IMR-90 (cell line): ENCODE data around the gene CD163L1. TPM values are rescaled to one million over a fixed set of nuclear protein-coding genes. Genes with fewer than 3 reads are reported as not detected.

Source experiments
- ATAC-seq: fragments of 200-7000 bp; cut with Tn5 transposase; 2 replicates; pipeline ENCODE4 v1.9.1; 2020; ENCODE audit warnings: low read depth, mild to moderate bottlenecking, moderate library complexity
- BruUV-seq: library from RNA; stranded (reverse); fragments of 400-500 nt; replicated peaks from 2 replicates; lab custom pipeline; 2021; lab: Mats Ljungman, UMichigan
- CTCF ChIA-PET: fragments of 300-600 bp; formaldehyde crosslinking; extraction: SDS; loops from one replicate; lab custom pipeline; 2021; ENCODE audit warnings: antibody characterized with exemption; lab: Yijun Ruan, JAX
- POLR2A ChIA-PET: fragments of 300-600 bp; sonication (Branson Sonifier 250); formaldehyde crosslinking; loops from one replicate; lab custom pipeline; 2022; ENCODE audit warnings: antibody characterized with exemption; ENCODE audit not compliant: unreplicated experiment; lab: Charles Lee
- DNase-seq: peaks from one replicate; pipeline ENCODE4 v3.0.0; 2013
- H2AFZ ChIP-seq: replicated peaks from 2 replicates; pipeline ENCODE3; 2013; ENCODE audit warnings: low read length, mild to moderate bottlenecking; ENCODE audit not compliant: poor library complexity
- H2AK5ac ChIP-seq: 2 replicates; pipeline ENCODE4 v1.6.1; 2013; ENCODE audit warnings: low read depth, low read length, inconsistent platforms
- H2AK9ac ChIP-seq: replicated peaks from 2 replicates; pipeline ENCODE3; 2013; ENCODE audit warnings: mild to moderate bottlenecking, low read depth, low read length, moderate library complexity; ENCODE audit not compliant: poor library complexity
- H2BK120ac ChIP-seq: 2 replicates; pipeline ENCODE4 v1.6.1; 2013; ENCODE audit warnings: low read depth, low read length, inconsistent platforms
- H2BK15ac ChIP-seq: 3 replicates; pipeline ENCODE4 v1.6.1; 2013; ENCODE audit warnings: low read depth, low read length, inconsistent platforms
- H2BK20ac ChIP-seq: 2 replicates; pipeline ENCODE4 v1.6.1; 2013; ENCODE audit warnings: low read depth, mild to moderate bottlenecking, inconsistent platforms, low read length, moderate library complexity
- H2BK5ac ChIP-seq: 2 replicates; pipeline ENCODE4 v1.6.1; 2013; ENCODE audit warnings: mild to moderate bottlenecking, low read depth, low read length, inconsistent platforms; ENCODE audit not compliant: poor library complexity, severe bottlenecking
- H3K14ac ChIP-seq: replicated peaks from 2 replicates; pipeline ENCODE4 v1.6.1; 2013; ENCODE audit warnings: low read depth, low read length, inconsistent platforms
- H3K18ac ChIP-seq: 2 replicates; pipeline ENCODE4 v1.6.1; 2013; ENCODE audit warnings: low read depth, low read length, control low read depth
- H3K23ac ChIP-seq: 2 replicates; pipeline ENCODE4 v1.6.1; 2013; ENCODE audit warnings: low read depth, low read length, inconsistent platforms
- H3K27ac ChIP-seq: 2 replicates; pipeline ENCODE4 v1.5.1; 2013; ENCODE audit warnings: mild to moderate bottlenecking, control low read depth, low read length; ENCODE audit not compliant: insufficient read depth
- H3K27me3 ChIP-seq: 2 replicates; pipeline ENCODE4 v1.6.1; 2013; ENCODE audit warnings: low read length; ENCODE audit not compliant: control insufficient read depth, insufficient read depth
- H3K36me3 ChIP-seq: 2 replicates; pipeline ENCODE4 v1.6.1; 2013; ENCODE audit warnings: low read length, mixed read lengths; ENCODE audit not compliant: control insufficient read depth, insufficient read depth
- H3K4ac ChIP-seq: 2 replicates; pipeline ENCODE4 v1.6.1; 2013; ENCODE audit warnings: low read depth, low read length, inconsistent platforms
- H3K4me1 ChIP-seq: 2 replicates; pipeline ENCODE4 v1.6.1; 2013; ENCODE audit warnings: low read length, mixed read lengths; ENCODE audit not compliant: control insufficient read depth, insufficient read depth
- H3K4me2 ChIP-seq: 2 replicates; pipeline ENCODE4 v1.6.1; 2013; ENCODE audit warnings: low read depth, mild to moderate bottlenecking, control low read depth, low read length, moderate library complexity
- H3K4me3 ChIP-seq: 2 replicates; pipeline ENCODE4 v1.5.1; 2013; ENCODE audit warnings: low read depth, mild to moderate bottlenecking, control low read depth, low read length, moderate library complexity; ENCODE audit not compliant: insufficient read depth
- H3K56ac ChIP-seq: 2 replicates; pipeline ENCODE4 v1.6.1; 2013; ENCODE audit warnings: low read length, inconsistent platforms; ENCODE audit not compliant: insufficient read depth; ENCODE audit errors: extremely low read depth
- H3K79me1 ChIP-seq, 2 experiments: 2 replicates each; pipeline ENCODE4 v1.6.1; 2013; ENCODE audit warnings: low read length in 2 of 2, inconsistent platforms in 1 of 2, low read depth in 1 of 2
- H3K9ac ChIP-seq: 2 replicates; pipeline ENCODE4 v1.6.1; 2013; ENCODE audit warnings: low read depth, low read length, control low read depth
- H3K9me1 ChIP-seq: 2 replicates; pipeline ENCODE4 v1.6.1; 2013; ENCODE audit warnings: low read length, inconsistent platforms; ENCODE audit not compliant: insufficient read depth
- H3K9me3 ChIP-seq: 2 replicates; pipeline ENCODE4 v1.6.1; 2013; ENCODE audit warnings: low read length; ENCODE audit not compliant: control insufficient read depth, insufficient read depth
- H4K20me1 ChIP-seq: 2 replicates; pipeline ENCODE4 v1.6.1; 2013; ENCODE audit warnings: low read length, inconsistent platforms; ENCODE audit not compliant: insufficient read depth
- H4K5ac ChIP-seq: 2 replicates; pipeline ENCODE4 v1.6.1; 2013; ENCODE audit warnings: mild to moderate bottlenecking, low read depth, low read length, control low read depth
- H4K8ac ChIP-seq, 2 experiments: 2 replicates each; pipeline ENCODE4 v1.6.1; 2013; ENCODE audit warnings: low read depth in 2 of 2, low read length in 2 of 2, control low read depth in 1 of 2, inconsistent platforms in 1 of 2
- H4K91ac ChIP-seq: 2 replicates; pipeline ENCODE4 v1.6.1; 2013; ENCODE audit warnings: low read depth, low read length, inconsistent platforms; ENCODE audit not compliant: insufficient read depth
- BHLHE40 ChIP-seq: fragments of 150-350 bp; IDR thresholded peaks from 2 replicates; pipeline ENCODE4 v1.6.1; 2016; ENCODE audit warnings: mild to moderate bottlenecking, low read depth, low read length
- CEBPB ChIP-seq: IDR thresholded peaks from 2 replicates; pipeline ENCODE4 v1.6.1; 2012; ENCODE audit warnings: low read depth, low read length, improper control_type of control experiment
- CHD1 ChIP-seq: IDR thresholded peaks from 2 replicates; pipeline ENCODE4 v1.6.1; 2012; ENCODE audit warnings: low read depth, low read length, improper control_type of control experiment
- FOS ChIP-seq: fragments of 150-350 bp; IDR thresholded peaks from 2 replicates; pipeline ENCODE4 v1.6.1; 2016; ENCODE audit warnings: low read depth, low read length
- MAFK ChIP-seq: IDR thresholded peaks from 2 replicates; pipeline ENCODE4 v1.6.1; 2012; ENCODE audit warnings: low read depth, low read length, improper control_type of control experiment
- MAZ ChIP-seq: IDR thresholded peaks from 2 replicates; pipeline ENCODE4 v1.6.1; 2012; ENCODE audit warnings: low read depth, mild to moderate bottlenecking, low read length, improper control_type of control experiment, moderate library complexity, borderline replicate concordance
- MXI1 ChIP-seq: IDR thresholded peaks from 2 replicates; pipeline ENCODE4 v1.6.1; 2012; ENCODE audit warnings: low read depth, mild to moderate bottlenecking, low read length, moderate library complexity, borderline replicate concordance
- NFE2L2 ChIP-seq: fragments of 150-350 bp; IDR thresholded peaks from 2 replicates; pipeline ENCODE4 v1.6.1; 2016; ENCODE audit warnings: low read depth, mild to moderate bottlenecking, low read length
- POLR2A ChIP-seq: IDR thresholded peaks from 2 replicates; pipeline ENCODE4 v1.6.1; 2012; ENCODE audit warnings: mild to moderate bottlenecking, low read depth, low read length
- RAD21 ChIP-seq: IDR thresholded peaks from 2 replicates; pipeline ENCODE4 v1.6.1; 2012; ENCODE audit warnings: low read length, improper control_type of control experiment
- RCOR1 ChIP-seq: IDR thresholded peaks from 2 replicates; pipeline ENCODE4 v1.6.1; 2012; ENCODE audit warnings: mild to moderate bottlenecking, low read length, improper control_type of control experiment; ENCODE audit not compliant: insufficient replicate concordance
- RFX5 ChIP-seq: IDR thresholded peaks from 2 replicates; pipeline ENCODE4 v1.8.0; 2012; ENCODE audit warnings: low read depth, mild to moderate bottlenecking, low read length, moderate library complexity
- SMC3 ChIP-seq: fragments of 150-350 bp; IDR thresholded peaks from 2 replicates; pipeline ENCODE4 v1.6.1; 2016; ENCODE audit warnings: low read depth, mild to moderate bottlenecking, antibody characterized with exemption, low read length, moderate library complexity
- WGBS, 2 experiments: methylation state at CpG; one replicate each; pipeline versions ENCODE4 v1.1.5 to v1.1.7; 2013; ENCODE audit warnings: missing lambda C conversion rate in 2 of 2; ENCODE audit not compliant: insufficient read length in 1 of 2; ENCODE audit errors: extremely low coverage in 2 of 2; 5-methylcytosine and 5-hydroxymethylcytosine counted together
- dilution Hi-C: fragments of 300-500 bp; cut with HindIII; formaldehyde crosslinking; loops from one replicate; pipeline ENCODE4 v1.14.3; 2018; ENCODE audit warnings: low sequenced_read_pairs; ENCODE audit not compliant: unreplicated experiment
- in situ Hi-C: fragments of 300-500 bp; cut with MboI; formaldehyde crosslinking; loops from 3 replicates; pipeline ENCODE4 v1.14.3; 2019; ENCODE audit warnings: low sequenced_read_pairs, inconsistent platforms, mixed read lengths
- intact Hi-C: fragments of 100-400 bp; cut with micrococcal nuclease; formaldehyde crosslinking; loops from 2 replicates; pipeline ENCODE4 v1.10.0; 2022
- polyA plus RNA-seq, 3 experiments: library from polyadenylated mRNA; depleted of rRNA; stranded (reverse); fragments of >200 nt; gene quantifications; 2 replicates each; pipeline ENCODE4 v1.2.3, GENCODE V29; 2012; ENCODE audit warnings: low replicate concordance in 1 of 3
- total RNA-seq: library from RNA; depleted of rRNA; stranded (reverse); fragments of >200 nt; gene quantifications from 2 replicates; pipeline ENCODE4 v1.2.3, GENCODE V29; 2012
- TF ChIP-seq, protein P1 (sequence below): conservative IDR thresholded peaks from 2 replicates; pipeline ENCODE4 v1.5.1; 2012; ENCODE audit warnings: mild to moderate bottlenecking, low read depth, low read length, improper control_type of control experiment
- TF ChIP-seq, protein P2 (sequence below): fragments of 150-350 bp; IDR thresholded peaks from 2 replicates; pipeline ENCODE4 v1.6.1; 2017; ENCODE audit warnings: mild to moderate bottlenecking, antibody characterized with exemption, low read length, low read depth
- TF ChIP-seq, protein P3 (sequence below): fragments of 150-350 bp; IDR thresholded peaks from 2 replicates; pipeline ENCODE4 v1.6.1; 2016; ENCODE audit warnings: low read depth, mild to moderate bottlenecking, low read length, moderate library complexity, borderline replicate concordance

Gene CD163L1
- total and polyA plus RNA-seq, 2 of the 4 experiments (the other 2 are of a cell fraction) = 0.50 to 1.6 TPM

DNA sequence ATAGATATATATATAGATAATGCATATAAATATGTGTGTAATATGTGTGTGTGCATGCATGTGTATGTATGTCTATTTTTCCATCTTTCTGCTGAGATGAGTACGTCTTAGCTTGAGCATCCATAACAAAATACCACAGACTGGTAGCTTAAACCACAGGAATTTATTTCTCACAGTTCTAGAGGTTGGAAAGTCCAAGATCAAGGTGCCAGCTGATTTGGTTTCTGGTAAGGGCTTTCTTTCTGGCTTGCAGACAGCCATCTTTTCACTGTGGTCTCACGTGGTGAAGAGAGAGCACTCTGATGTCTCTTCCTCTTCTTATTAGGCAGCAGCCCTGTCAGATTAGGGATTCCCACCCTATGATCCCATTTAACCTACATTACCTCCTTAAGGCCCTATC is 92.8 kb downstream of the CD163L1 start:
- no peak overlapping the region for H3K4me3 ChIP-seq
- H2BK120ac ChIP-seq = no peak overlapping the region
- no peak overlapping the region for H3K4ac ChIP-seq
- H3K79me1 ChIP-seq = no peaks in the 10 kb centered on the region
- BruUV-seq = no TSS peak
- no peak overlapping the region for H3K14ac ChIP-seq
- H2AFZ ChIP-seq = no peak overlapping the region
- H3K23ac ChIP-seq = no peak overlapping the region
- H4K91ac ChIP-seq = no peak overlapping the region
- DNase-seq (no peak), ATAC-seq (no peak)
- no peaks in the 10 kb centered on the region for H3K4me1 ChIP-seq
- H3K9me1 ChIP-seq = no peaks in the 10 kb centered on the region
- POLR2A ChIA-PET = no interaction called here
- whole genome bisulfite sequencing, 2 experiments = no CpG with 5 or more reads among the region's 2 CpGs
- no peak overlapping the region for H2BK5ac ChIP-seq
- no peak overlapping the region for H3K4me2 ChIP-seq
- intact Hi-C loops (no loop called here), in situ Hi-C loops (no loop called here), dilution Hi-C loops (no loop called here)
- H2BK15ac ChIP-seq = no peak overlapping the region
- no peak overlapping the region for H3K18ac ChIP-seq
- H3K9ac ChIP-seq = no peak overlapping the region
- no peaks in the 10 kb centered on the region for H3K9me3 ChIP-seq
- no peak overlapping the region for H4K8ac ChIP-seq
- no peaks in the 10 kb centered on the region for H4K20me1 ChIP-seq
- H2BK20ac ChIP-seq = no peak overlapping the region
- no peaks in the 10 kb centered on the region for H3K36me3 ChIP-seq
- H3K27ac ChIP-seq = no peak overlapping the region
- CTCF ChIA-PET = no interaction called here
- H3K56ac ChIP-seq = no peak overlapping the region
- H3K27me3 ChIP-seq = no peaks in the 10 kb centered on the region
- no peak overlapping the region for H4K5ac ChIP-seq
- TF ChIP-seq SMC3 = no peak
- TF ChIP-seq, protein P1, sequence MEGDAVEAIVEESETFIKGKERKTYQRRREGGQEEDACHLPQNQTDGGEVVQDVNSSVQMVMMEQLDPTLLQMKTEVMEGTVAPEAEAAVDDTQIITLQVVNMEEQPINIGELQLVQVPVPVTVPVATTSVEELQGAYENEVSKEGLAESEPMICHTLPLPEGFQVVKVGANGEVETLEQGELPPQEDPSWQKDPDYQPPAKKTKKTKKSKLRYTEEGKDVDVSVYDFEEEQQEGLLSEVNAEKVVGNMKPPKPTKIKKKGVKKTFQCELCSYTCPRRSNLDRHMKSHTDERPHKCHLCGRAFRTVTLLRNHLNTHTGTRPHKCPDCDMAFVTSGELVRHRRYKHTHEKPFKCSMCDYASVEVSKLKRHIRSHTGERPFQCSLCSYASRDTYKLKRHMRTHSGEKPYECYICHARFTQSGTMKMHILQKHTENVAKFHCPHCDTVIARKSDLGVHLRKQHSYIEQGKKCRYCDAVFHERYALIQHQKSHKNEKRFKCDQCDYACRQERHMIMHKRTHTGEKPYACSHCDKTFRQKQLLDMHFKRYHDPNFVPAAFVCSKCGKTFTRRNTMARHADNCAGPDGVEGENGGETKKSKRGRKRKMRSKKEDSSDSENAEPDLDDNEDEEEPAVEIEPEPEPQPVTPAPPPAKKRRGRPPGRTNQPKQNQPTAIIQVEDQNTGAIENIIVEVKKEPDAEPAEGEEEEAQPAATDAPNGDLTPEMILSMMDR = no peak
- no peak for TF ChIP-seq MXI1
- TF ChIP-seq FOS = no peak
- TF ChIP-seq, protein P2, sequence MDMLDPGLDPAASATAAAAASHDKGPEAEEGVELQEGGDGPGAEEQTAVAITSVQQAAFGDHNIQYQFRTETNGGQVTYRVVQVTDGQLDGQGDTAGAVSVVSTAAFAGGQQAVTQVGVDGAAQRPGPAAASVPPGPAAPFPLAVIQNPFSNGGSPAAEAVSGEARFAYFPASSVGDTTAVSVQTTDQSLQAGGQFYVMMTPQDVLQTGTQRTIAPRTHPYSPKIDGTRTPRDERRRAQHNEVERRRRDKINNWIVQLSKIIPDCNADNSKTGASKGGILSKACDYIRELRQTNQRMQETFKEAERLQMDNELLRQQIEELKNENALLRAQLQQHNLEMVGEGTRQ = no peak
- TF ChIP-seq NFE2L2 = no peak
- TF ChIP-seq RCOR1 = no peak
- TF ChIP-seq, protein P3, sequence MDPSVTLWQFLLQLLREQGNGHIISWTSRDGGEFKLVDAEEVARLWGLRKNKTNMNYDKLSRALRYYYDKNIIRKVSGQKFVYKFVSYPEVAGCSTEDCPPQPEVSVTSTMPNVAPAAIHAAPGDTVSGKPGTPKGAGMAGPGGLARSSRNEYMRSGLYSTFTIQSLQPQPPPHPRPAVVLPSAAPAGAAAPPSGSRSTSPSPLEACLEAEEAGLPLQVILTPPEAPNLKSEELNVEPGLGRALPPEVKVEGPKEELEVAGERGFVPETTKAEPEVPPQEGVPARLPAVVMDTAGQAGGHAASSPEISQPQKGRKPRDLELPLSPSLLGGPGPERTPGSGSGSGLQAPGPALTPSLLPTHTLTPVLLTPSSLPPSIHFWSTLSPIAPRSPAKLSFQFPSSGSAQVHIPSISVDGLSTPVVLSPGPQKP = no peak
- TF ChIP-seq POLR2A = no peak
- no peak for TF ChIP-seq RFX5
- no peak for TF ChIP-seq RAD21
- no peak for TF ChIP-seq CEBPB
- no peak for TF ChIP-seq MAZ
- TF ChIP-seq CHD1 = no peak
- TF ChIP-seq BHLHE40 = no peak
- no peak for TF ChIP-seq MAFK
- H2AK5ac ChIP-seq = no peak overlapping the region
- no peak overlapping the region for H2AK9ac ChIP-seq
